ENCODE results near the gene SHC2. TPM values are rescaled to one million over a fixed set of nuclear protein-coding genes. Genes with fewer than 3 reads are reported as not detected.

The SHC2 gene
- total and polyA plus RNA-seq, 9 of the 15 experiments (the other 6 are each of a cell fraction or from before 2014, with no cell fraction given) = 0.14 to 0.36 (median 0.17) TPM; not detected in 5

- TF ChIP-seq MEF2D (tag; conservative IDR thresholded peaks at IDR 0.05; ENCODE audit: low read depth) = peak; percentile 72
- TF ChIP-seq BCL6 (CRISPR knock-in tag; IDR thresholded peaks at IDR 0.05) = peak; percentile 35; the same call in 1 of the 2 replicates
- no peak for TF ChIP-seq SRSF7 (optimal IDR thresholded peaks at IDR 0.05; ENCODE audit: low read depth, low read length)
- TF ChIP-seq HEY1 (CRISPR knock-in tag; IDR thresholded peaks at IDR 0.05; ENCODE audit: borderline replicate concordance) = no peak
- no peak for TF ChIP-seq ZNF217 (CRISPR knock-in tag; IDR thresholded peaks at IDR 0.05)
- TF ChIP-seq NFE2 (IDR thresholded peaks at IDR 0.05; ENCODE audit: low read depth) = no peak
- TF ChIP-seq ZKSCAN1 (IDR thresholded peaks at IDR 0.05; ENCODE audit: low read depth, low read length) = 0 out of 2 replicates have a peak, but pooled peaks have one; percentile 14
- no peak for TF ChIP-seq KDM2B (CRISPR knock-in tag; IDR thresholded peaks at IDR 0.05)
- TF ChIP-seq ZNF280A (IDR thresholded peaks at IDR 0.05; ENCODE audit: low read depth, partially characterized antibody) = no peak
- peak in 1 of 2 experiments; percentile 53; a peak in 1 of 4 replicates for TF ChIP-seq MNT (conservative IDR thresholded peaks at IDR 0.05)
- TF ChIP-seq RFX1 (IDR thresholded peaks at IDR 0.05) = no peak
- TF ChIP-seq POLR3A (IDR thresholded peaks at IDR 0.05; ENCODE audit: borderline replicate concordance, extremely low read depth, insufficient read depth, insufficient read length) = no peak
- TF ChIP-seq MAFG (tag; conservative IDR thresholded peaks at IDR 0.05) = no peak
- TF ChIP-seq SETDB1 (IDR thresholded peaks at IDR 0.05; ENCODE audit: low read length) = no peak
- no peak for TF ChIP-seq ZBTB5 (IDR thresholded peaks at IDR 0.05)
- no peak for TF ChIP-seq CBFA2T2 (conservative IDR thresholded peaks at IDR 0.05)
- TF ChIP-seq KDM5B (IDR thresholded peaks at IDR 0.05; ENCODE audit: insufficient replicate concordance, low read depth, low read length) = peak; percentile 88
- TF ChIP-seq HNRNPL (IDR thresholded peaks at IDR 0.05; ENCODE audit: low read depth, low read length) = peak; percentile 59; the same call in 1 of the 2 replicates
- 0 out of 2 replicates have a peak, but pooled peaks have one; percentile 49 for TF ChIP-seq BRD4 (IDR thresholded peaks at IDR 0.05)
- no peak for TF ChIP-seq PHB (CRISPR knock-in tag; IDR thresholded peaks at IDR 0.05)
- no peak for TF ChIP-seq E2F4 (CRISPR knock-in tag; IDR thresholded peaks at IDR 0.05; ENCODE audit: low read depth)
Observed at GRCh38 chr19:507286-508203, 46.7 kb upstream of the SHC2 start, which contains the start of gene TPGS1 (continued).

Data from K562 (cell line).